Body of pancreas (tissue), 4 donors: ENCODE results near the gene C17orf67.

Source experiments
- CTCF ChIP-seq, 7 experiments: fragments of 450-650 bp in 4 of 7; fragments of 200-600 bp in 3 of 7; sonication (generic) in 3 of 7; IDR thresholded peaks; one replicate each; pipeline ENCODE4 v1.5.1; 2016 to 2019; ENCODE audit warnings: antibody characterized with exemption in 7 of 7
- POLR2A ChIP-seq, 3 donors: fragments of 450-650 bp; IDR thresholded peaks; one replicate each; pipeline ENCODE4 v1.6.1; 2016; ENCODE audit warnings: antibody characterized with exemption in 3 of 3, mild to moderate bottlenecking in 2 of 3

GRCh38 chr17:56819030-56819429, 14.7 kb downstream of the C17orf67 start:
- TF ChIP-seq CTCF (IDR thresholded peaks at IDR 0.05) (no peak), POLR2A (IDR thresholded peaks at IDR 0.05) (no peak)
